22Rv1 (cell line): ENCODE data around the gene THEM4.

Experiments used
- CTCF ChIP-seq: fragments of 450-650 bp; IDR thresholded peaks from 2 replicates; pipeline ENCODE4 v1.5.1; 2017; ENCODE audit warnings: mild to moderate bottlenecking
- ZFX ChIP-seq: fragments of 450-650 bp; IDR thresholded peaks from 2 replicates; pipeline ENCODE4 v1.6.1; 2017; ENCODE audit warnings: antibody characterized with exemption, borderline replicate concordance

GRCh38 chr1:151942882-151943281 is 33.6 kb upstream of the THEM4 start:
- TF ChIP-seq CTCF (no peak), ZFX (no peak)
